Measurements from ENCODE around the gene HSPA12A.

HSPA12A gene

GRCh38 chr10:116738339-116738738 lies 4.0 kb downstream of the HSPA12A start:
- Histone ChIP-seq H3K79me1 (ENCODE audit: low read depth, low read length) (no peaks in the 10 kb centered on the region), H3K4me1 (ENCODE audit: control insufficient read depth in 2 of 2, insufficient read depth in 1 of 2, low read depth in 1 of 2, low read length in 2 of 2) (peaks cover 3 to 11% of the 10 kb centered on the region in 2 donors), H4K91ac (ENCODE audit: low read depth, low read length, poor library complexity) (no peak overlapping the region), H3K27ac (replicated peaks; ENCODE audit: low read length) (no peak overlapping the region), H3K23ac (ENCODE audit: low read depth, low read length, poor library complexity) (no peak overlapping the region), H3K14ac (ENCODE audit: low read length) (no peak overlapping the region), H2AK5ac (ENCODE audit: low read depth, low read length) (no peak overlapping the region), H3K18ac (ENCODE audit: low read length) (no peak overlapping the region), H3K4ac (ENCODE audit: low read length) (no peak overlapping the region), H3K4me2 (ENCODE audit: insufficient read depth, low read length, poor library complexity, severe bottlenecking) (no peak overlapping the region), H3K36me3 (replicated peaks in 1 of 2; ENCODE audit: control insufficient read depth in 2 of 2, insufficient read depth in 2 of 2, low read length in 2 of 2) (no peaks in the 10 kb centered on the region), H3K27me3 (ENCODE audit: control insufficient read depth in 3 of 3, insufficient read depth in 3 of 3, low read depth in 1 of 3, low read length in 3 of 3) (peaks cover 0 to 50% (median 34%) of the 10 kb centered on the region in 3 experiments), H2BK12ac (ENCODE audit: low read length) (no peak overlapping the region), H2BK15ac (ENCODE audit: low read length) (no peak overlapping the region), H3K4me3 (ENCODE audit: low read length in 2 of 2) (no peak overlapping the region), H4K8ac (ENCODE audit: low read depth, low read length) (no peak overlapping the region), H2AFZ (ENCODE audit: low read length) (no peak overlapping the region), H3K9me3 (replicated peaks in 1 of 2; ENCODE audit: control insufficient read depth in 2 of 2, insufficient read depth in 1 of 2, low read depth in 1 of 2, low read length in 2 of 2) (no peaks in the 10 kb centered on the region), H2BK120ac (ENCODE audit: low read depth, low read length) (no peak overlapping the region), H2BK5ac (ENCODE audit: low read length) (no peak overlapping the region), H3K9ac (ENCODE audit: low read depth, low read length, poor library complexity) (no peak overlapping the region)
- WGBS, 2 donors (ENCODE audit: extremely low coverage in 2 of 2, insufficient read length in 2 of 2, insufficient replicate concordance in 1 of 2) = no CpG with 5 or more reads among the region's 5 CpGs
- no peak for DNase-seq (ENCODE audit: low spot score)

GRCh38 chr10:116737627-116738327 lies 4.6 kb downstream of the HSPA12A start:
- H3K4me1 ChIP-seq (ENCODE audit: control insufficient read depth in 2 of 2, insufficient read depth in 1 of 2, low read depth in 1 of 2, low read length in 2 of 2) = peaks cover 0 to 6% of the 10 kb centered on the region in 2 donors
- no peak overlapping the region for H2AFZ ChIP-seq (ENCODE audit: low read length)
- no peaks in the 10 kb centered on the region for H3K36me3 ChIP-seq (replicated peaks in 1 of 2; ENCODE audit: control insufficient read depth in 2 of 2, insufficient read depth in 2 of 2, low read length in 2 of 2)
- no CpG with 5 or more reads among the region's 16 CpGs for WGBS, 2 donors (ENCODE audit: extremely low coverage in 2 of 2, insufficient read length in 2 of 2, insufficient replicate concordance in 1 of 2)
- no peak overlapping the region for H3K23ac ChIP-seq (ENCODE audit: low read depth, low read length, poor library complexity)
- H3K79me1 ChIP-seq (ENCODE audit: low read depth, low read length) = no peaks in the 10 kb centered on the region
- no peak overlapping the region for H2BK5ac ChIP-seq (ENCODE audit: low read length)
- no peak overlapping the region for H2AK5ac ChIP-seq (ENCODE audit: low read depth, low read length)
- H3K9ac ChIP-seq (ENCODE audit: low read depth, low read length, poor library complexity) = peak overlapping the region; percentile 7
- H3K4me3 ChIP-seq (ENCODE audit: low read length in 2 of 2) = no peak overlapping the region
- H2BK15ac ChIP-seq (ENCODE audit: low read length) = no peak overlapping the region
- peak overlapping the region; percentile 30 for H3K4ac ChIP-seq (ENCODE audit: low read length)
- no peak for DNase-seq (ENCODE audit: low spot score)
- H4K91ac ChIP-seq (ENCODE audit: low read depth, low read length, poor library complexity) = no peak overlapping the region
- H2BK120ac ChIP-seq (ENCODE audit: low read depth, low read length) = no peak overlapping the region
- no peak overlapping the region for H3K14ac ChIP-seq (ENCODE audit: low read length)
- H3K4me2 ChIP-seq (ENCODE audit: insufficient read depth, low read length, poor library complexity, severe bottlenecking) = no peak overlapping the region
- H3K27me3 ChIP-seq (ENCODE audit: control insufficient read depth in 3 of 3, insufficient read depth in 3 of 3, low read depth in 1 of 3, low read length in 3 of 3) = peaks cover 0 to 46% (median 31%) of the 10 kb centered on the region in 3 experiments
- no peak overlapping the region for H2BK12ac ChIP-seq (ENCODE audit: low read length)
- H3K27ac ChIP-seq (replicated peaks; ENCODE audit: low read length) = no peak overlapping the region
- H3K9me3 ChIP-seq (replicated peaks in 1 of 2; ENCODE audit: control insufficient read depth in 2 of 2, insufficient read depth in 1 of 2, low read depth in 1 of 2, low read length in 2 of 2) = no peaks in the 10 kb centered on the region
- no peak overlapping the region for H4K8ac ChIP-seq (ENCODE audit: low read depth, low read length)
- peak overlapping the region; percentile 17 for H3K18ac ChIP-seq (ENCODE audit: low read length)

GRCh38 chr10:116733566-116733965 lies 8.8 kb downstream of the HSPA12A start:
- Histone ChIP-seq H3K27ac (replicated peaks; ENCODE audit: low read length) (no peak overlapping the region), H2BK120ac (ENCODE audit: low read depth, low read length) (no peak overlapping the region), H3K23ac (ENCODE audit: low read depth, low read length, poor library complexity) (no peak overlapping the region), H3K18ac (ENCODE audit: low read length) (no peak overlapping the region), H2AK5ac (ENCODE audit: low read depth, low read length) (no peak overlapping the region), H3K4me1 (ENCODE audit: control insufficient read depth in 2 of 2, insufficient read depth in 1 of 2, low read depth in 1 of 2, low read length in 2 of 2) (no peaks in the 10 kb centered on the region), H3K4me3 (ENCODE audit: low read length in 2 of 2) (no peak overlapping the region), H3K4me2 (ENCODE audit: insufficient read depth, low read length, poor library complexity, severe bottlenecking) (no peak overlapping the region), H4K91ac (ENCODE audit: low read depth, low read length, poor library complexity) (no peak overlapping the region), H2BK15ac (ENCODE audit: low read length) (no peak overlapping the region), H3K9ac (ENCODE audit: low read depth, low read length, poor library complexity) (no peak overlapping the region), H3K4ac (ENCODE audit: low read length) (no peak overlapping the region), H2BK5ac (ENCODE audit: low read length) (no peak overlapping the region), H3K36me3 (replicated peaks in 1 of 2; ENCODE audit: control insufficient read depth in 2 of 2, insufficient read depth in 2 of 2, low read length in 2 of 2) (no peaks in the 10 kb centered on the region), H4K8ac (ENCODE audit: low read depth, low read length) (no peak overlapping the region), H3K27me3 (ENCODE audit: control insufficient read depth in 3 of 3, insufficient read depth in 3 of 3, low read depth in 1 of 3, low read length in 3 of 3) (peaks cover 0 to 12% (median 3%) of the 10 kb centered on the region in 3 experiments), H3K9me3 (replicated peaks in 1 of 2; ENCODE audit: control insufficient read depth in 2 of 2, insufficient read depth in 1 of 2, low read depth in 1 of 2, low read length in 2 of 2) (no peaks in the 10 kb centered on the region), H3K79me1 (ENCODE audit: low read depth, low read length) (no peaks in the 10 kb centered on the region), H2BK12ac (ENCODE audit: low read length) (no peak overlapping the region), H2AFZ (ENCODE audit: low read length) (no peak overlapping the region), H3K14ac (ENCODE audit: low read length) (no peak overlapping the region)
- no peak for DNase-seq (ENCODE audit: low spot score)
- WGBS, 2 donors (ENCODE audit: extremely low coverage in 2 of 2, insufficient read length in 2 of 2, insufficient replicate concordance in 1 of 2) = no CpG with 5 or more reads among the region's 4 CpGs

- no peak overlapping the region for H2BK12ac ChIP-seq (ENCODE audit: low read length)
- H3K4me2 ChIP-seq (ENCODE audit: insufficient read depth, low read length, poor library complexity, severe bottlenecking) = no peak overlapping the region
- H2AFZ ChIP-seq (ENCODE audit: low read length) = no peak overlapping the region
- no CpG with 5 or more reads among the region's 8 CpGs for WGBS, 2 donors (ENCODE audit: extremely low coverage in 2 of 2, insufficient read length in 2 of 2, insufficient replicate concordance in 1 of 2)
- no peaks in the 10 kb centered on the region for H3K79me1 ChIP-seq (ENCODE audit: low read depth, low read length)
- H3K14ac ChIP-seq (ENCODE audit: low read length) = no peak overlapping the region
- H3K23ac ChIP-seq (ENCODE audit: low read depth, low read length, poor library complexity) = no peak overlapping the region
- no peak overlapping the region for H3K4me3 ChIP-seq (ENCODE audit: low read length in 2 of 2)
- H3K4me1 ChIP-seq (ENCODE audit: control insufficient read depth in 2 of 2, insufficient read depth in 1 of 2, low read depth in 1 of 2, low read length in 2 of 2) = no peaks in the 10 kb centered on the region
- no peak overlapping the region for H2BK5ac ChIP-seq (ENCODE audit: low read length)
- no peaks in the 10 kb centered on the region for H3K9me3 ChIP-seq (replicated peaks in 1 of 2; ENCODE audit: control insufficient read depth in 2 of 2, insufficient read depth in 1 of 2, low read depth in 1 of 2, low read length in 2 of 2)
- H3K36me3 ChIP-seq (replicated peaks in 1 of 2; ENCODE audit: control insufficient read depth in 2 of 2, insufficient read depth in 2 of 2, low read length in 2 of 2) = no peaks in the 10 kb centered on the region
- DNase-seq (ENCODE audit: low spot score) = no peak
- H2BK120ac ChIP-seq (ENCODE audit: low read depth, low read length) = no peak overlapping the region
- no peak overlapping the region for H2AK5ac ChIP-seq (ENCODE audit: low read depth, low read length)
- H2BK15ac ChIP-seq (ENCODE audit: low read length) = no peak overlapping the region
- no peak overlapping the region for H4K91ac ChIP-seq (ENCODE audit: low read depth, low read length, poor library complexity)
- H3K27ac ChIP-seq (replicated peaks; ENCODE audit: low read length) = no peak overlapping the region
- no peak overlapping the region for H4K8ac ChIP-seq (ENCODE audit: low read depth, low read length)
- H3K27me3 ChIP-seq (ENCODE audit: control insufficient read depth in 3 of 3, insufficient read depth in 3 of 3, low read depth in 1 of 3, low read length in 3 of 3) = peaks cover 0 to 3% (median 2%) of the 10 kb centered on the region in 3 experiments
- H3K4ac ChIP-seq (ENCODE audit: low read length) = no peak overlapping the region
- no peak overlapping the region for H3K18ac ChIP-seq (ENCODE audit: low read length)
- no peak overlapping the region for H3K9ac ChIP-seq (ENCODE audit: low read depth, low read length, poor library complexity)
These were observed 9.8 kb downstream of the HSPA12A start for GRCh38 chr10:116732573-116732972.

All from neuronal stem cell (in vitro differentiated cells).